ENCODE results near the gene CGNL1. TPM values are rescaled to one million over a fixed set of nuclear protein-coding genes. Genes with fewer than 3 reads are reported as not detected.

CGNL1 gene
- polyA plus RNA-seq, 2 of the 4 experiments (the other 2 are of a cell fraction), result 1.4 to 1.8 TPM

GRCh38 chr15:57451555-57451954 is 75.2 kb downstream of the CGNL1 start:
- no peak overlapping the region for H3K4me3 ChIP-seq
- no peaks in the 10 kb centered on the region for H3K9me3 ChIP-seq
- ChIA-PET POLR2A (no interaction called here), CTCF (interaction anchor here (0.9 to 1.4 kb wide), 3 partner anchors 10 to 111 kb away, joined by 3 to 7 read pairs (median 3); no protein-coding TSS in a partner anchor)
- peaks cover under 1% of the 10 kb centered on the region; the same call in 2 of the 3 replicates for H3K4me1 ChIP-seq
- no peak for TF ChIP-seq SREBF2 (IDR thresholded peaks at IDR 0.05)
- no peak for TF ChIP-seq JUN (IDR thresholded peaks at IDR 0.05)
- TF ChIP-seq RAD21 (conservative IDR thresholded peaks at IDR 0.05 in 1 of 2, IDR thresholded peaks at IDR 0.05 in 1 of 2), result no peak
- TF ChIP-seq NFE2L2 (conservative IDR thresholded peaks at IDR 0.05; ENCODE audit: low read length), result no peak
- TF ChIP-seq HES2 (IDR thresholded peaks at IDR 0.05), result no peak
- no peak for TF ChIP-seq EP300 (IDR thresholded peaks at IDR 0.05)
- no peak for TF ChIP-seq RNF2 (IDR thresholded peaks at IDR 0.05; ENCODE audit: borderline replicate concordance, low read depth)
- TF ChIP-seq HEYL (CRISPR knock-in tag; IDR thresholded peaks at IDR 0.05), result no peak
- TF ChIP-seq RARB (CRISPR knock-in tag; IDR thresholded peaks at IDR 0.05), result no peak
- TF ChIP-seq PHF8 (IDR thresholded peaks at IDR 0.05; ENCODE audit: borderline replicate concordance, low read depth), result no peak
- no peak for TF ChIP-seq HOXA7 (CRISPR knock-in tag; IDR thresholded peaks at IDR 0.05)
- TF ChIP-seq REST (IDR thresholded peaks at IDR 0.05), result no peak
- FAIRE-seq (no peak), ATAC-seq (no peak), DNase-seq (ENCODE audit: low read depth in 1 of 2, low spot score in 1 of 2) (no peak)
- no peak overlapping the region for H3K4me2 ChIP-seq
- no peak overlapping the region for H3K27ac ChIP-seq

- no peak for DNase-seq (ENCODE audit: low read depth in 1 of 2, low spot score in 1 of 2)
- no peak for FAIRE-seq
- CTCF ChIA-PET, result interaction anchor here (0.5 to 1.4 kb wide), 4 partner anchors 9 to 389 kb away, joined by 3 to 7 read pairs (median 3); no protein-coding TSS in a partner anchor
- Histone ChIP-seq H3K9me3 (no peaks in the 10 kb centered on the region), H3K4me2 (no peak overlapping the region), H3K27ac (no peak overlapping the region), H3K4me1 (no peaks in the 10 kb centered on the region), H3K4me3 (no peak overlapping the region)
- TF ChIP-seq FOSL2 (IDR thresholded peaks at IDR 0.05) (no peak), FOSL2 (CRISPR knock-in tag; IDR thresholded peaks at IDR 0.05) (no peak), ZNF302 (CRISPR knock-in tag; IDR thresholded peaks at IDR 0.05) (no peak), HMGXB4 (CRISPR knock-in tag; IDR thresholded peaks at IDR 0.05; ENCODE audit: borderline replicate concordance) (no peak), RARB (CRISPR knock-in tag; IDR thresholded peaks at IDR 0.05) (no peak), CHD4 (IDR thresholded peaks at IDR 0.05; ENCODE audit: borderline replicate concordance) (no peak), NPAS2 (CRISPR knock-in tag; IDR thresholded peaks at IDR 0.05; ENCODE audit: borderline replicate concordance) (no peak), BHLHE40 (IDR thresholded peaks at IDR 0.05; ENCODE audit: low read depth, low read length) (no peak), E2F6 (IDR thresholded peaks at IDR 0.05; ENCODE audit: borderline replicate concordance, low read depth) (no peak), EHMT2 (IDR thresholded peaks at IDR 0.05; ENCODE audit: low read depth) (no peak), HOXB13 (CRISPR knock-in tag; IDR thresholded peaks at IDR 0.05; ENCODE audit: low read depth) (no peak), ATOH8 (CRISPR knock-in tag; IDR thresholded peaks at IDR 0.05; ENCODE audit: low read depth) (no peak), KDM1A (IDR thresholded peaks at IDR 0.05; ENCODE audit: low read depth) (no peak), SMC3 (IDR thresholded peaks at IDR 0.05) (no peak), RCOR1 (IDR thresholded peaks at IDR 0.05; ENCODE audit: low read depth, low read length) (no peak)
- 78% methylated on average over 11 of the region's 11 CpGs for WGBS (ENCODE audit: missing lambda C conversion rate)
- ATAC-seq, result no peak
- POLR2A ChIA-PET, result no interaction called here
These were observed 75.9 kb downstream of the CGNL1 start for GRCh38 chr15:57452090-57452754.
